Kasumi-1 (cell line): Measurements from ENCODE around the gene CALN1.
"Not testable (repeated sequence)": the region's sequence is repeated elsewhere in the genome, so short reads cannot be mapped to it uniquely, and the experiment has no call there.

Experiments
- DNase-seq, 2 experiments: peaks; one replicate each; lab custom pipeline; 2025; lab: John Stamatoyannopoulos, UW

The CALN1 gene

GRCh38 chr7:72412121-72412618 is at the start of gene CALN1:
Gene CALN1, minus strand, starts transcription at chr7:72412338.
- DNase-seq = not testable (repeated sequence)

GRCh38 chr7:72453471-72453870 is 41.3 kb upstream of the CALN1 start:
- no peak for DNase-seq

- DNase-seq = no peak
Observed at GRCh38 chr7:72447465-72448204, 35.5 kb upstream of the CALN1 start.

- DNase-seq = no peak
Observed at GRCh38 chr7:72446591-72447462, 34.7 kb upstream of the CALN1 start.

- DNase-seq = no peak
Observed at GRCh38 chr7:72446131-72446530, 34.0 kb upstream of the CALN1 start.

GRCh38 chr7:72445580-72445979 is 33.4 kb upstream of the CALN1 start:
- DNase-seq = no peak

GRCh38 chr7:72445075-72445474 is 32.9 kb upstream of the CALN1 start:
- DNase-seq = no peak

GRCh38 chr7:72444026-72444776 is 32.1 kb upstream of the CALN1 start:
- peak; percentile 73 to 78 for DNase-seq

GRCh38 chr7:72441791-72442190 is 29.7 kb upstream of the CALN1 start:
- DNase-seq = no peak

GRCh38 chr7:72438491-72438890 is 26.4 kb upstream of the CALN1 start:
- DNase-seq = no peak

GRCh38 chr7:72437610-72438009 is 25.5 kb upstream of the CALN1 start:
- no peak for DNase-seq

GRCh38 chr7:72437061-72437585 is 25.0 kb upstream of the CALN1 start:
- DNase-seq = no peak

- no peak for DNase-seq
Observed at GRCh38 chr7:72435925-72436480, 23.9 kb upstream of the CALN1 start.

- no peak for DNase-seq
Observed at GRCh38 chr7:72435366-72435765, 23.2 kb upstream of the CALN1 start.

GRCh38 chr7:72430531-72430930 is 18.4 kb upstream of the CALN1 start:
- DNase-seq = no peak

GRCh38 chr7:72429316-72429715 is 17.2 kb upstream of the CALN1 start:
- no peak for DNase-seq

- DNase-seq = no peak
Observed at GRCh38 chr7:72416846-72417245, 4.7 kb upstream of the CALN1 start.

- no peak for DNase-seq
Observed at GRCh38 chr7:72415586-72415985, 3.4 kb upstream of the CALN1 start.

GRCh38 chr7:72413886-72414285 is 1.7 kb upstream of the CALN1 start:
- no peak for DNase-seq

- no peak for DNase-seq
Observed at GRCh38 chr7:72413290-72413689, 1.2 kb upstream of the CALN1 start.

- DNase-seq = no peak
Observed at GRCh38 chr7:72411419-72411818, 719 bp downstream of the CALN1 start.

- no peak for DNase-seq
Observed at GRCh38 chr7:72409638-72410015, 2.5 kb downstream of the CALN1 start.
